Fibroblast of skin of right biceps (primary cell): Measurements from ENCODE around the gene BRIX1.
"Not testable (repeated sequence)": the region's sequence is repeated elsewhere in the genome, so short reads cannot be mapped to it uniquely, and the experiment has no call there.

Source experiments
- DNase-seq: peaks from one replicate; pipeline ENCODE4 v3.0.0-alpha.2; 2013

The BRIX1 gene

GRCh38 chr5:34968258-34968657, 52.7 kb downstream of the BRIX1 start:
- no peak for DNase-seq

- DNase-seq: no peak
These were observed 55.0 kb downstream of the BRIX1 start for GRCh38 chr5:34970552-34970951.

DNA sequence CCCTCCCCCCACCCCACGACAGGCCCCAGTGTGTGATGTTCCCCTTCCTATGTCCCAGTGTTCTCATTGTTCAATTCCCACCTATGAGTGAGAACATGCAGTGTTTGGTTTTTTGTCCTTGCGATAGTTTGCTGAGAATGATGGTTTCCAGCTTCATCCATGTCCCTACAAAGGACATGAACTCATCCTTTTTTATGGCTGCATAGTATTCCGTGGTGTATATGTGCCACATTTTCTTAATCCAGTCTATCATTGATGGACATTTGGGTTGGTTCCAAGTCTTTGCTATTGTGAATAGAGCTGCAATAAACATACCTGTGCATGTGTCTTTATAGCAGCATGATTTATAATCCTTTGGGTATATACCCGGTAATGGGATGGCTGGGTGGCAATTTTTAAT, 56.1 kb downstream of the BRIX1 start:
- DNase-seq: not testable (repeated sequence)
